GM23338 (cell line): Measurements from ENCODE around the gene CHAT. TPM values are rescaled to one million over a fixed set of nuclear protein-coding genes. Genes with fewer than 3 reads are reported as not detected.

Experiments used
- ATAC-seq: fragments of 200-7000 bp; cut with Tn5 transposase; 3 replicates; pipeline ENCODE4 v1.9.1; 2020
- DNase-seq: peaks from one replicate; pipeline ENCODE4 v3.0.0-alpha.2; 2015; ENCODE audit warnings: low spot score
- H2AFZ ChIP-seq: fragments of 200-600 bp; sonication (generic); 2 replicates; pipeline ENCODE4 v1.8.0; 2016; ENCODE audit warnings: antibody characterized with exemption, mild to moderate bottlenecking, moderate library complexity
- H3F3A ChIP-seq: fragments of 200-600 bp; sonication (generic); replicated peaks from 2 replicates; pipeline ENCODE4 v1.8.0; 2017; ENCODE audit warnings: antibody characterized with exemption, mixed run types, low read depth
- H3K27ac ChIP-seq: fragments of 200-600 bp; sonication (generic); 2 replicates; pipeline ENCODE4 v1.6.1; 2016; ENCODE audit warnings: low read depth
- H3K27me3 ChIP-seq: fragments of 200-600 bp; sonication (generic); 2 replicates; pipeline ENCODE4 v1.8.0; 2016; ENCODE audit warnings: mild to moderate bottlenecking, mixed run types, moderate library complexity; ENCODE audit not compliant: insufficient read depth
- H3K36me3 ChIP-seq: fragments of 200-600 bp; sonication (generic); 2 replicates; pipeline ENCODE4 v1.8.0; 2016; ENCODE audit warnings: mild to moderate bottlenecking; ENCODE audit not compliant: insufficient read depth
- H3K4me1 ChIP-seq: fragments of 200-600 bp; sonication (generic); 2 replicates; pipeline ENCODE4 v1.8.0; 2016; ENCODE audit warnings: mild to moderate bottlenecking, moderate library complexity; ENCODE audit not compliant: insufficient read depth
- H3K4me2 ChIP-seq: fragments of 200-600 bp; sonication (generic); 2 replicates; pipeline ENCODE4 v1.7.1; 2017; ENCODE audit warnings: mixed run types
- H3K4me3 ChIP-seq: fragments of 200-600 bp; sonication (generic); 2 replicates; pipeline ENCODE4 v1.6.1; 2016; ENCODE audit warnings: mixed run types
- H3K79me2 ChIP-seq: fragments of 200-600 bp; sonication (generic); replicated peaks from 2 replicates; pipeline ENCODE4 v1.8.0; 2017; ENCODE audit warnings: mild to moderate bottlenecking; ENCODE audit not compliant: insufficient read depth
- H3K9me2 ChIP-seq: fragments of 200-600 bp; sonication (generic); 2 replicates; pipeline ENCODE4 v1.8.0; 2017; ENCODE audit not compliant: insufficient read depth
- H4K20me1 ChIP-seq: fragments of 200-600 bp; sonication (generic); replicated peaks from 2 replicates; pipeline ENCODE4 v1.8.0; 2017; ENCODE audit warnings: mild to moderate bottlenecking; ENCODE audit not compliant: insufficient read depth
- H3K27ac Mint-ChIP-seq: 2 replicates; pipeline ENCODE4 v1.8.0; 2020; ENCODE audit warnings: inconsistent platforms, mild to moderate bottlenecking, moderate library complexity, mixed read lengths
- H3K27me3 Mint-ChIP-seq: 3 replicates; pipeline ENCODE4 v1.8.0; 2022; ENCODE audit warnings: low read depth, mild to moderate bottlenecking, moderate library complexity, mixed read lengths, inconsistent platforms; ENCODE audit not compliant: insufficient read depth, poor library complexity
- H3K36me3 Mint-ChIP-seq: 3 replicates; pipeline ENCODE4 v1.8.0; 2021; ENCODE audit warnings: low read depth, mild to moderate bottlenecking, inconsistent platforms, moderate library complexity, mixed read lengths
- H3K4me1 Mint-ChIP-seq: 3 replicates; pipeline ENCODE4 v1.8.0; 2020; ENCODE audit warnings: mild to moderate bottlenecking, inconsistent platforms, mixed read lengths
- H3K4me3 Mint-ChIP-seq: 3 replicates; pipeline ENCODE4 v1.8.0; 2021; ENCODE audit warnings: moderate library complexity, mild to moderate bottlenecking, inconsistent platforms, mixed read lengths
- H3K9me3 Mint-ChIP-seq: 3 replicates; pipeline ENCODE4 v1.8.0; 2020; ENCODE audit warnings: moderate library complexity, mild to moderate bottlenecking, inconsistent platforms, mixed read lengths
- CREB1 ChIP-seq: fragments of 250-450 bp; sonication (Bioruptor Pico); IDR thresholded peaks from 2 replicates; pipeline ENCODE4 v1.5.0; 2020; ENCODE audit warnings: low read depth, mild to moderate bottlenecking, moderate library complexity
- EZH2 ChIP-seq: fragments of 200-600 bp; sonication (generic); IDR thresholded peaks from one replicate; pipeline ENCODE4 v1.8.0; 2017; ENCODE audit warnings: antibody characterized with exemption, mild to moderate bottlenecking, low read depth; ENCODE audit not compliant: unreplicated experiment
- EZH2phosphoT487 ChIP-seq: fragments of 200-600 bp; sonication (generic); IDR thresholded peaks from one replicate; pipeline ENCODE4 v1.8.1; 2018; ENCODE audit warnings: antibody characterized with exemption; ENCODE audit not compliant: unreplicated experiment
- JUNB ChIP-seq: IDR thresholded peaks from one replicate; pipeline ENCODE4 v1.6.1; 2016; ENCODE audit warnings: antibody characterized with exemption; ENCODE audit not compliant: unreplicated experiment
- NANOG ChIP-seq: IDR thresholded peaks from 2 replicates; pipeline ENCODE4 v1.6.1; 2016; ENCODE audit warnings: antibody characterized with exemption, borderline replicate concordance
- POLR2AphosphoS5 ChIP-seq: IDR thresholded peaks from 2 replicates; pipeline ENCODE4 v1.6.1; 2016; ENCODE audit warnings: antibody characterized with exemption, low read depth
- STAT1 ChIP-seq: IDR thresholded peaks from one replicate; pipeline ENCODE4 v1.6.1; 2016; ENCODE audit warnings: antibody characterized with exemption; ENCODE audit not compliant: unreplicated experiment
- polyA plus RNA-seq: library from polyadenylated mRNA; unstranded; fragments of >200 nt; fragmentation: Nextera tagmentation; extraction: Ambion mirVana; gene quantifications from 2 replicates; pipeline ENCODE4 v1.2.1, GENCODE V29; 2016
- total RNA-seq: library from RNA; depleted of rRNA; stranded (reverse); fragments of >200 nt; shearing (Covaris generic); gene quantifications from 2 replicates; pipeline ENCODE4 v1.2.3, GENCODE V29; 2014
- TF ChIP-seq, protein P1 (sequence below): IDR thresholded peaks from 2 replicates; pipeline ENCODE4 v1.6.1; 2016; ENCODE audit warnings: antibody characterized with exemption
- TF ChIP-seq, protein P2 (sequence below), 2 experiments: fragments of 200-600 bp in 1 of 2; sonication (generic) in 1 of 2; conservative IDR thresholded peaks; 2 replicates each; pipeline versions ENCODE4 v1.5.1 to v1.6.1; 2016 to 2017; ENCODE audit warnings: antibody characterized with exemption in 2 of 2, low read depth in 2 of 2, mild to moderate bottlenecking in 2 of 2, moderate library complexity in 1 of 2
- TF ChIP-seq, protein P3 (sequence below): IDR thresholded peaks from one replicate; pipeline ENCODE4 v1.6.1; 2018; ENCODE audit warnings: antibody characterized with exemption; ENCODE audit not compliant: unreplicated experiment

CHAT gene
- total and polyA plus RNA-seq, 2 experiments from 2014 or later, result not detected

DNA sequence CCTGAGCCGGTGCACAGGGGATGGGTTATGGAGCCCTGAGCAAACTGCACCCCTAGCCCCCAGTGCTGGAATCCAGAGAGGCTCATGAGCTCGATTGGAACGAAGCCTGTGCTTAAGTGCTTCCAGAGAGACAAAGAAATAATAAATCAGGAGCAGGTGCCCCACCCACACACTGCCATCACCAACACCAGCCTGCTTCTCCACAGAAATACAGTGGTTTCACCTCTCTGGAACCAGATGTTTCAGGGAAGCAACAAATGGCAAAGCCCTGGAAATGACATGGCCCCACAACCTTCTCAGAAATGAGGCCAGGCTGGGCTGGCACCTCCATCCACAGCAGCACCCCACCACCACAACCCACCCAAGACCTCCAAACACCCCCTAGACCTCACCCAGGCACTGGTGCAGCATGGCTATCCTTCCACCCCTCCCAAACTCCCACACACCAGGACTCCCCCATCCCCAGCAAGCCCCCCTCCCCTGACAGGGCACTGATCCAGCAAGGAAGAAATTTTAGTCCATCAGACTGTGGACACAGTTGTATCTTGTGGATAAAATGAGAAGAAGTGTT is 7.8 kb upstream of the CHAT start:
- H3K4me3 Mint-ChIP-seq, result no peak overlapping the region
- Histone ChIP-seq H4K20me1 (peaks cover 8% of the 10 kb centered on the region), H3K4me2 (0 out of 2 replicates have a peak overlapping the region, but pooled peaks have one; percentile 53), H3K4me1 (peaks cover 7% of the 10 kb centered on the region; the same call in 1 of the 2 replicates), H3K9me2 (no peaks in the 10 kb centered on the region), H2AFZ (no peak overlapping the region), H3F3A (no peaks in the 10 kb centered on the region), H3K79me2 (no peaks in the 10 kb centered on the region), H3K27ac (no peak overlapping the region), H3K36me3 (no peaks in the 10 kb centered on the region), H3K27me3 (peaks cover 84% of the 10 kb centered on the region), H3K4me3 (no peak overlapping the region)
- peaks cover under 1% of the 10 kb centered on the region; the same call in 1 of the 3 replicates for H3K9me3 Mint-ChIP-seq
- no peak for ATAC-seq
- peaks cover 62% of the 10 kb centered on the region for H3K27me3 Mint-ChIP-seq
- TF ChIP-seq, protein P1, sequence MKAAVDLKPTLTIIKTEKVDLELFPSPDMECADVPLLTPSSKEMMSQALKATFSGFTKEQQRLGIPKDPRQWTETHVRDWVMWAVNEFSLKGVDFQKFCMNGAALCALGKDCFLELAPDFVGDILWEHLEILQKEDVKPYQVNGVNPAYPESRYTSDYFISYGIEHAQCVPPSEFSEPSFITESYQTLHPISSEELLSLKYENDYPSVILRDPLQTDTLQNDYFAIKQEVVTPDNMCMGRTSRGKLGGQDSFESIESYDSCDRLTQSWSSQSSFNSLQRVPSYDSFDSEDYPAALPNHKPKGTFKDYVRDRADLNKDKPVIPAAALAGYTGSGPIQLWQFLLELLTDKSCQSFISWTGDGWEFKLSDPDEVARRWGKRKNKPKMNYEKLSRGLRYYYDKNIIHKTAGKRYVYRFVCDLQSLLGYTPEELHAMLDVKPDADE, result no peak
- TF ChIP-seq STAT1, result no peak
- TF ChIP-seq, protein P2, sequence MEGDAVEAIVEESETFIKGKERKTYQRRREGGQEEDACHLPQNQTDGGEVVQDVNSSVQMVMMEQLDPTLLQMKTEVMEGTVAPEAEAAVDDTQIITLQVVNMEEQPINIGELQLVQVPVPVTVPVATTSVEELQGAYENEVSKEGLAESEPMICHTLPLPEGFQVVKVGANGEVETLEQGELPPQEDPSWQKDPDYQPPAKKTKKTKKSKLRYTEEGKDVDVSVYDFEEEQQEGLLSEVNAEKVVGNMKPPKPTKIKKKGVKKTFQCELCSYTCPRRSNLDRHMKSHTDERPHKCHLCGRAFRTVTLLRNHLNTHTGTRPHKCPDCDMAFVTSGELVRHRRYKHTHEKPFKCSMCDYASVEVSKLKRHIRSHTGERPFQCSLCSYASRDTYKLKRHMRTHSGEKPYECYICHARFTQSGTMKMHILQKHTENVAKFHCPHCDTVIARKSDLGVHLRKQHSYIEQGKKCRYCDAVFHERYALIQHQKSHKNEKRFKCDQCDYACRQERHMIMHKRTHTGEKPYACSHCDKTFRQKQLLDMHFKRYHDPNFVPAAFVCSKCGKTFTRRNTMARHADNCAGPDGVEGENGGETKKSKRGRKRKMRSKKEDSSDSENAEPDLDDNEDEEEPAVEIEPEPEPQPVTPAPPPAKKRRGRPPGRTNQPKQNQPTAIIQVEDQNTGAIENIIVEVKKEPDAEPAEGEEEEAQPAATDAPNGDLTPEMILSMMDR (conservative IDR thresholded peaks at IDR 0.05; ENCODE audit: low read depth in 2 of 2), result no peak
- TF ChIP-seq CREB1, result no peak
- TF ChIP-seq, protein P3, sequence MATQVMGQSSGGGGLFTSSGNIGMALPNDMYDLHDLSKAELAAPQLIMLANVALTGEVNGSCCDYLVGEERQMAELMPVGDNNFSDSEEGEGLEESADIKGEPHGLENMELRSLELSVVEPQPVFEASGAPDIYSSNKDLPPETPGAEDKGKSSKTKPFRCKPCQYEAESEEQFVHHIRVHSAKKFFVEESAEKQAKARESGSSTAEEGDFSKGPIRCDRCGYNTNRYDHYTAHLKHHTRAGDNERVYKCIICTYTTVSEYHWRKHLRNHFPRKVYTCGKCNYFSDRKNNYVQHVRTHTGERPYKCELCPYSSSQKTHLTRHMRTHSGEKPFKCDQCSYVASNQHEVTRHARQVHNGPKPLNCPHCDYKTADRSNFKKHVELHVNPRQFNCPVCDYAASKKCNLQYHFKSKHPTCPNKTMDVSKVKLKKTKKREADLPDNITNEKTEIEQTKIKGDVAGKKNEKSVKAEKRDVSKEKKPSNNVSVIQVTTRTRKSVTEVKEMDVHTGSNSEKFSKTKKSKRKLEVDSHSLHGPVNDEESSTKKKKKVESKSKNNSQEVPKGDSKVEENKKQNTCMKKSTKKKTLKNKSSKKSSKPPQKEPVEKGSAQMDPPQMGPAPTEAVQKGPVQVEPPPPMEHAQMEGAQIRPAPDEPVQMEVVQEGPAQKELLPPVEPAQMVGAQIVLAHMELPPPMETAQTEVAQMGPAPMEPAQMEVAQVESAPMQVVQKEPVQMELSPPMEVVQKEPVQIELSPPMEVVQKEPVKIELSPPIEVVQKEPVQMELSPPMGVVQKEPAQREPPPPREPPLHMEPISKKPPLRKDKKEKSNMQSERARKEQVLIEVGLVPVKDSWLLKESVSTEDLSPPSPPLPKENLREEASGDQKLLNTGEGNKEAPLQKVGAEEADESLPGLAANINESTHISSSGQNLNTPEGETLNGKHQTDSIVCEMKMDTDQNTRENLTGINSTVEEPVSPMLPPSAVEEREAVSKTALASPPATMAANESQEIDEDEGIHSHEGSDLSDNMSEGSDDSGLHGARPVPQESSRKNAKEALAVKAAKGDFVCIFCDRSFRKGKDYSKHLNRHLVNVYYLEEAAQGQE, result no peak
- TF ChIP-seq JUNB, result no peak
- no peak for TF ChIP-seq EZH2
- TF ChIP-seq EZH2phosphoT487, result no peak
- TF ChIP-seq NANOG, result no peak
- no peak for TF ChIP-seq POLR2AphosphoS5
- H3K4me1 Mint-ChIP-seq, result peaks cover 20% of the 10 kb centered on the region
- DNase-seq, result no peak
- no peak overlapping the region for H3K27ac Mint-ChIP-seq
- H3K36me3 Mint-ChIP-seq, result no peaks in the 10 kb centered on the region
